ENCODE data around the gene TENT4A.

Gene TENT4A

GRCh38 chr5:6731465-6732237 is 18.4 kb downstream of the TENT4A start:
- no peak for DNase-seq (ENCODE audit: low read depth in 2 of 2)

- DNase-seq (ENCODE audit: low read depth in 2 of 2) = no peak
These were observed 19.6 kb downstream of the TENT4A start for GRCh38 chr5:6732634-6733410.

- DNase-seq (ENCODE audit: low read depth in 2 of 2) = no peak
These were observed 20.4 kb downstream of the TENT4A start for GRCh38 chr5:6733411-6734242.

GRCh38 chr5:6734243-6734700 is 21.0 kb downstream of the TENT4A start:
- DNase-seq (ENCODE audit: low read depth in 2 of 2) = no peak

- no peak for DNase-seq (ENCODE audit: low read depth in 2 of 2)
These were observed 21.5 kb downstream of the TENT4A start for GRCh38 chr5:6734781-6735180.

- no peak for DNase-seq (ENCODE audit: low read depth in 2 of 2)
These were observed 22.9 kb downstream of the TENT4A start for GRCh38 chr5:6736106-6736505.

GRCh38 chr5:6736524-6737042 is 23.4 kb downstream of the TENT4A start:
- DNase-seq (ENCODE audit: low read depth in 2 of 2) = no peak

- DNase-seq (ENCODE audit: low read depth in 2 of 2) = no peak
These were observed 24.1 kb downstream of the TENT4A start for GRCh38 chr5:6737043-6737941.

GRCh38 chr5:6739603-6740002 is 26.4 kb downstream of the TENT4A start:
- DNase-seq (ENCODE audit: low read depth in 2 of 2) = no peak

- DNase-seq (ENCODE audit: low read depth in 2 of 2) = no peak
These were observed 27.4 kb downstream of the TENT4A start for GRCh38 chr5:6740586-6741150.

GRCh38 chr5:6742081-6742758 is 29.0 kb downstream of the TENT4A start:
- no peak for DNase-seq (ENCODE audit: low read depth in 2 of 2)

GRCh38 chr5:6743161-6743560 is 29.9 kb downstream of the TENT4A start:
- no peak for DNase-seq (ENCODE audit: low read depth in 2 of 2)

- DNase-seq (ENCODE audit: low read depth in 2 of 2) = no peak
These were observed 31.8 kb downstream of the TENT4A start for GRCh38 chr5:6744841-6745705.

- DNase-seq (ENCODE audit: low read depth in 2 of 2) = no peak
These were observed 32.5 kb downstream of the TENT4A start for GRCh38 chr5:6745706-6746222.

GRCh38 chr5:6746244-6746643 is 33.0 kb downstream of the TENT4A start:
- DNase-seq (ENCODE audit: low read depth in 2 of 2) = no peak

GRCh38 chr5:6747103-6747502 is 33.9 kb downstream of the TENT4A start:
- DNase-seq (ENCODE audit: low read depth in 2 of 2) = no peak

GRCh38 chr5:6748142-6748541 is 34.9 kb downstream of the TENT4A start:
- DNase-seq (ENCODE audit: low read depth in 2 of 2) = no peak

- no peak for DNase-seq (ENCODE audit: low read depth in 2 of 2)
These were observed 35.9 kb downstream of the TENT4A start for GRCh38 chr5:6749026-6749716.
